ENCODE results near the gene IFNAR1. TPM values are rescaled to one million over a fixed set of nuclear protein-coding genes. Genes with fewer than 3 reads are reported as not detected.
A peak's percentile ranks its signal among the peaks of the same experiment; 100 is the strongest.

IFNAR1 gene
- total RNA-seq, 8 experiments from 2014 or later: 13.9 to 49.0 (median 17.4) TPM

DNA sequence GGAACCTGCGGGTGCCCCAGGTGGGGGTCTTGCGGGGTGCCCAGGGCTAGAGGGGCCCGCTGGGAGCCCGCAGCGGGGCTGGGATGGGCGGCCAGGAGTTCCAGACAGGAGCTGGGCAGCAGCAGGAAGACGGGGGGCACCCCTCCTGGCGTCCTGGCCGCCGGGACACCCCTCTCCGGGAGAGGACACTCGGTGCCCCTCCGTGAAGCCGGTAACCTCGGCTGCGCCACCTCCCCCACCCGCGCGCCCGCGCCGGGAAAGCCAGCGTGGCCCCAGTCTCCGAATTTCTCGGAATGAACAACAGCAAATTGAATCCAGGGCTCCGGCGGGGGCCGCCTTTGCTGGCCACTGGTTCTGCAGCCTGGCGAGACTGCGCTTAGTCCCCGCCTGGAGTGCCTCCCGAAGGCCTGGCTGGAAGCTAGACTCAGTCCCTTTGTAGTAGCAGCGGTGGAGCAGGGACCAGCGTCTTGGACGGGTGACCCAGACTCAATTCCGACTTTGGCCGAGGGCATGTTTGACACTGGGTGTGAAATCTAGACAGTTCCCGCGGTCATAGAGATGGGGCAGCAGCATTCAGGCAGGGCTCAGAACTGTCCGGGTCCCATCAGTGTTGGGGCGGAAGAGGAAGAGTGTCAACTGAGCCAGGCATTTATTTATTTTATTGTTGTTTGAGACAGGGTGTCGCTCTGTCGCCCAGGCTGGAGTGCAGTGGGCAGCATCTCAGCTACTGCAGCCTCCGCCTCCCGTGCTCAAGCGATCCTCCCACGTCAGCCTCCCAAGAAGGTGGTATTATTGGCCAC is 79.2 kb downstream of the IFNAR1 start:
- peak; percentile 32 to 80 (median 72) for ATAC-seq (replicated peaks in 6 of 8)
- peak overlapping the region; percentile 72 to 75 for H3K27ac ChIP-seq
- WGBS, 10 experiments: 0 to 17% (median 7%) methylated on average over 2 to 12 of the region's 47 CpGs; no CpG with 5 or more reads in 3 of the 10 experiments
- H3K4me1 ChIP-seq (replicated peaks in 1 of 2): peaks cover 6 to 9% of the 10 kb centered on the region in 2 donors
- in situ Hi-C loops (cut with MboI; ENCODE audit: low pct_unique_long_range_greater_than_20kb in 2 of 9, low sequenced_read_pairs in 9 of 9, unreplicated experiment in 9 of 9): no loop called here
- peak overlapping the region; percentile 65 to 84 (median 76) for H3K4me3 ChIP-seq

GRCh38 chr21:33406493-33406892 is 81.7 kb downstream of the IFNAR1 start:
- in situ Hi-C loops (cut with MboI; ENCODE audit: low pct_unique_long_range_greater_than_20kb in 2 of 9, low sequenced_read_pairs in 9 of 9, unreplicated experiment in 9 of 9): no loop called here
- H3K4me1 ChIP-seq (replicated peaks in 1 of 2): peaks cover 6 to 9% of the 10 kb centered on the region in 2 donors
- no peak overlapping the region for H3K4me3 ChIP-seq
- ATAC-seq (replicated peaks in 6 of 8): no peak
- whole genome bisulfite sequencing, 10 experiments: 0 to 100% (median 84%) methylated on average over 1 to 5 of the region's 5 CpGs
- H3K27ac ChIP-seq: no peak overlapping the region

Other genes starting within 250 kb of the IFNAR1 start
- gene IFNAR2, start 95.0 kb upstream of the IFNAR1 start, total RNA-seq: 10 to 100 TPM in 1 of 8 experiments, 1 to 10 TPM in 7; 4.4 to 12.4 (median 7.3) TPM
- gene IL10RB, start 58.6 kb upstream of the IFNAR1 start, total RNA-seq: 10 to 100 TPM in 4 of 8 experiments, 1 to 10 TPM in 4; 4.1 to 17.8 (median 9.7) TPM
- gene IFNGR2, start 78.4 kb downstream of the IFNAR1 start, total RNA-seq: 10 to 100 TPM; 21.4 to 58.1 (median 31.9) TPM
- gene TMEM50B, start 155.0 kb downstream of the IFNAR1 start, total RNA-seq: 10 to 100 TPM; 18.5 to 57.6 (median 31.8) TPM
- gene DNAJC28, start 166.7 kb downstream of the IFNAR1 start, total RNA-seq: 1 to 10 TPM; 1.9 to 5.3 (median 2.3) TPM
- 100 to 1,000 TPM in 3 of 8 experiments, 10 to 100 TPM in 5; 61.0 to 202 (median 83.0) TPM for gene GART, start 217.1 kb downstream of the IFNAR1 start, total RNA-seq
- 100 to 1,000 TPM in 7 of 8 experiments, 10 to 100 TPM in 1; 97.3 to 440 (median 181) TPM for gene SON, start 218.1 kb downstream of the IFNAR1 start, total RNA-seq

Data from motor neuron (in vitro differentiated cells).